Measurements from ENCODE around the gene FMN1.

FMN1 gene

DNA sequence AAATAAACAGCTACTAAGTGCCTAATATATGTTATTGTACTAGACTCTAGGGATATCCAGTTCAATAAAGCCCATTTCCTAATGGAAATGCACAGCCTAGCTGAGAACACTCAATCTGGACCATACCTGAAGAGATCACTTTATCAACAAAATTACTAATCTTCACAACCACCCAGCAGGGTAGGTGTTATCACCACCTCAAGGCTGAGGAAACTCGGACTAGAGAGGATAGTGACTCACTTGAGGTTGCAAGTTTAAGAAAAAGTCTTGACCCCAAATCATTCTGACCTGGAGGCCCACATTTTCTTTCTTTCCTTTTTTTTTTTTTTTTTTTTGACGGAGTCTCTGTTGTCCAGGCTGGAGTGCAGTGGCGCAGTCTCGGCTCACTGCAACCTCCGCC lies 3.1 kb upstream of the FMN1 start:
- no peak for DNase-seq

- no peak for DNase-seq
Measured at GRCh38 chr15:33194237-33194636, 277 bp downstream of the FMN1 start.

GRCh38 chr15:33191591-33191990 lies 2.9 kb downstream of the FMN1 start:
- no peak for DNase-seq

- no peak for DNase-seq
Measured at GRCh38 chr15:33190539-33190938, 4.0 kb downstream of the FMN1 start.

DNA sequence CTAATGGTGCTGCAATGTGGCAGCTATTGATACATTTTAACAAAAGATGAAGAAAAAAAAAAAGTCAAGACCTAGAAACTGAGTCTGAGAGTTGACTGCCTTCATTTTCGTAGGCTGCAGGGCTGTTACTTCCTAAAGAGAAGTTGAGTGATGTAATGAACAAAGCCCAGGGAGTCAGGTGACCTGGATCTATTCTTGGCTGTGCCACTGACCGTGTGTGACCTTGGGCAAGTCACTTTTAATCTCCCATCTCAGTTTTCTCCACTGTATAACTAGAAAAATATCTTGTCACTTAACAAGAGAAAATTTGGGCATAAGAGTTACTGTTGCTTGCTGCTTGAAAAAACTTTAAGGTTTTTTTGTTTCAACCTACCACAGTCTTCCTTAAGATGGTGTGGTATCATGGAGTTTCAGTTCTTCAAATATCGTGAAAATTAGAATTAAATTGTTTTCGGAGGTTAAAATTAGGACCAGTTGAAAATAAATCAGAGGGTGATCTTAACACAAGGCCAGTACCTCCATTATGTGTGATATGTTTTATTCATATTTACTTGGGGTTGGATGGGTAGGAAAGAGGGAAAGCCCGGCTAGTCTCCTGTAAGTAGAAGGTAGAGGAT lies 5.8 kb downstream of the FMN1 start:
- no peak for DNase-seq

DNA sequence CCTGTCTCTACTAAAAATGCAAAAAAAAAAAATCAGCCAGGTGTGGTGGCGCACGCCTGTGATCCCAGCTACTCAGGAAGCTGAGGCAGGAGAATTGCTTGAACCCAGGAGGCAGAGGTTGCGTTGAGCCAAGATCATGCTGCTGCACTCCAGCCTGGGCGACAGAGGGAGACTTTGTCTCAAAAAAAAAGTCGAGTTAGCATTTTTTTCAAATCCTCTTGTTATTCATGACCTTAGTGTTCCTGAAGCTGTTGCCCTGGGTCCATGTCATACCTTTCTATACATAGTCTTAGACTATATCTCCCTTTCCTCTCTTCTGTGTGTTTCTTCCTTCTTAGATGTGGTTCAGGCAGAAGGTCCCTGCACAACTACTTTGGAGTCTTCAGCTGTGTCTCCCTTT lies 6.4 kb downstream of the FMN1 start:
- DNase-seq: no peak

DNA sequence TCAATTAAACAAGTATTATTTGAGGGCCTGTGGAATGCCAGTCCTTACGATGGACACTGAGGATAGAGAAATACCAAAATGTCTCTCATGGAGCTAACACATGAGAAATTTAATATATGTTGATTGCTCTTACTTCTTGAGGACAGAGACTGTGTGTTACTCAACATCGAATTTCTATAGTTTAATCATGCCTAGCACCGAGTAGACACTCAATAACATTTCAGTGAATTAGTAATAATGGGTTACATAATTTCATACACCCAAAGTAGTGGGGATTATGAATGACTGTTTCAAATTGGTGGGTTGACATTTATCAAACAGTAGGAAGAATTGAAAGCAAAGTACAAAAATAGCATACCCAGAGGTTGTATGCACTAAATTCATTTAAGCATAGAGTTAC lies 11.2 kb downstream of the FMN1 start:
- no peak for DNase-seq

- no peak for DNase-seq
Measured at GRCh38 chr15:33182926-33183325, 11.6 kb downstream of the FMN1 start.

DNA sequence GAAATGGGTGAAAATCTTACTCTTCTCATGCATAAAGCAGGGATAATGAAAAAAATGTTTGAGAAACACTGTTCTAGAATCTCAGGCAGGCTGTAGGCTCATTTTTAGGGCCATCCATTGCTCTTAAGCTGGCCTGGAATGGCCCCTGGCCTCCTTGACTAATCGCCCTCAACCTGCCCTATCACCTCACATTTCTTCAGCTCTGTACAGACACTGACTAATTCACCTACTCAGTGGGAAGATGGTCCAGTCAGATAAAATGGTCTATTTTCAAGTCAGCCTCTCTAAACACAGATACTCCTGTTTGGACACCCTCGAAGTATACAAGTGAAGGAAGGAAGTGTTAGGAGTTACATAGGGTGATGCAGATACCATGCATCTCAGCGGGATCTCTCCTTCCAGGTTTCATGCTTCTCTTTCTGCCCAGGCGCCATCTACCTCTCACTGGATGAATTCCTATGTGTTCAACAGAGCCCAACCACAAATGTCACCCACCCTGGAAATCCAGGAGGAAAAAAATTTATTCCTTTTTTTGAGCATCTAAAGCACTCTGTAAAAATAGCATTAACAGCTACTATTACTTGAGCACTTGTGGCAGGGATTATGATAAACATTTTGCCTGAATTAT lies 12.1 kb downstream of the FMN1 start:
- DNase-seq: no peak

DNA sequence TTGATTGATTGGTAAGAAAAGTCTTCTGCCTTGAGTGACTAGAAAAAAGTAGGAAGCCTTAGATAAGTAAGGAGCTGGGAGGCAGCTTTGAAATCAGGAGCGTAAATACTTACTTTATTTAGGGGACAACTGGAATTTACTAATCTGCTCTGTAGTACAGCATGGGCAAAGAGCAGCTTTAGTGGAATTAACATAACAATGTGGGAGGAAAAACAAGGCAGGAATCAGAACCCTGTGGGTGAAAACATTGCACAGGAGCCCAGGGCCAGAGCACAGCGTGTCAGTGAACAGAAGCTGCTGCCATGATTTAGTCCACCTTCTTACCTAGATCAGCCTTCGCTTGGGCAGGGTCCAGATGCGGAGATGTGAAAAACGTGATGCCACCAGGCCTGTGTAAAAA lies 14.6 kb downstream of the FMN1 start:
- DNase-seq: no peak

- no peak for DNase-seq
Measured at GRCh38 chr15:33171202-33171601, 23.3 kb downstream of the FMN1 start.

DNA sequence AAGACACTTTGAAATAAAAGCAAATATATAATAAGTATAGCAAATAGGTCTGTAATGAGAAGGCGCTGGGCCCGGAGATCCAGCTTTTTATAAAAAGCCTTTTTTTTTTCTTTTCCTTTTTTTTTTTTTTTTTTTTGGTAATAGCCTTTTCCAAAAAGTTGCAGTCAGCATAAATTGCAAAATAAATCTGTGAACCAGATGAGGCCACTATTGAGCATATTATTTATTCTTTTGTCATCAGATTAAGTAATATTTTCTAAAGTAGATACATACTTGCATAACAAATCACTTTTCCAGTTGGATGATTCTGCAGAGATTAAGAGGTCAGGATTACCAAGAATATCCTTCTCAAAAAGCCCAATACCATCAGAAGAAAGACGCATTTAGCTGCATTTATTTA lies 24.9 kb downstream of the FMN1 start:
- DNase-seq: no peak

- no peak for DNase-seq
Measured at GRCh38 chr15:33168444-33168843, 26.1 kb downstream of the FMN1 start.

DNA sequence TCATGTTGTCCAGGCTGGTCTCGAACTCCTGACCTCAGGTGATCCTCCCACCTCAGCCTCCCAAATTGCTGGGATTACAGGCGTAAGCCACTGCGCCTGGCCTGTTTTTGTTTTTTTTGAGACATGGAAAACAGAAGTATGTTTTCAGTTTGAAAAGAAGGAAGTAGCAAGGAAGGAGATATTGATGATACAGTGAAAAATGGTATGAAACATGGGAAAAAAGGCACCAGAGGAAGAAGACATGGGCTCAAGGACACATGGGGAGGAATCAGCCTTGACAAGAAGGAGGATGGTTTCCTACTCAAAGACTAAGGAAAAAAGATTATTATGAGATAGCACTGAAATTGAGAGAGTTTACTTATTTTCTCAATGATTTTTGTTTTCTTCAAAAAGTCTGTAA lies 30.7 kb downstream of the FMN1 start:
- no peak for DNase-seq

DNA sequence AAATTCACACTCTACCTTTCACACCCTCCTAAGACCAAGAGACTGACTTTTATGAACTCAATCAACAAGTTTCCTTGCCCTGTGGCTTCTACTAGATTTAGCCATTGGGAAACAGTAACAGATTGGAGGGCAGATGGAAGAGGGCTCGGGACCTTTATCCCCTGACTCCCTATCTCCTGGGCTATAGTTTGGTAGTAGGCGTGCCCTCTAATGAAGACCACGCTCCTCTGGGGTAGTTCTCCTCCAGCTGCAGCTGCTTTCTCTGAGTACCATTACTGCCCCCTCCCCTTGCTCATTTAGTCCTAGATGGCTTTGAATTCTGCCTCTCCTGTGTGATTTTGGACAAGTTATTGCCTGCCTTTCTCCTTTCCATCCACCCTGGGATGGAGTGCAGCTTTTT lies 33.3 kb downstream of the FMN1 start:
- no peak for DNase-seq

GRCh38 chr15:33160581-33161165 lies 33.8 kb downstream of the FMN1 start:
- no peak for DNase-seq

DNA sequence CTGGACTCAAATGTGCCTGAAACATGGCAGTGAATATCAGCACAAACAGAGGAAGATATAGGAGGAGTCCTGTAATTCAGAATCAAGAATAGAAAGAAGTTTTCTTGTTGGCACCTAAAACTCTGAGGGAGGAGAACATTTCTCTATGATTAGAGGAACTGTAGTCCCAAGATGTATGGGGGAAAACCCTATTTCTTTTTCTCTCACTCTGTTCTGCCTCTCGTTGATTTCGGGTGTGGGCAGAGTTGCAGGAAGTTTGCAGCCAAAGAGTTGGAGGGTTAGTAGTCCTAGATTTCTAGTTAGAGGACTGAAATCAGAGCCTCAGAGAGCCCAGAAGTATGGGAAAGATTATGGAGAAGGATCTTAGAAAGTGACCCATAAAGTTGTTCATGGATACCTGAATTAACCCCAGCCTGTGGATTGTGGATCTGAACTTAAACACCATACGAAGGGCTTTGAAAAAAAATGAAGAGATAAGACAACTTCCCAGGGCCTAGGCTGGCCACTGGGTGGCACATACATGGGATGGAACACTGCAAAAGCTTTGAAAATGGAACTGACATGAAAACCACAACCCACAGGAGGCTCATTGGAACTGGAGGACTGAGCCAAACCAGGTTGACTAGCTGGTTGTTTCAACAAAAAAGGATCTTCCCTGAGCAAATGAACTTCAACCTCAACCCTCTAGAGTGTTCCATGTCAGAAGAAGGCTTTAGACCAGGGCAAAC lies 34.6 kb downstream of the FMN1 start:
- no peak for DNase-seq

GRCh38 chr15:33158366-33158765 lies 36.1 kb downstream of the FMN1 start:
- DNase-seq: no peak

GRCh38 chr15:33157371-33158037 lies 37.0 kb downstream of the FMN1 start:
- no peak for DNase-seq

DNA sequence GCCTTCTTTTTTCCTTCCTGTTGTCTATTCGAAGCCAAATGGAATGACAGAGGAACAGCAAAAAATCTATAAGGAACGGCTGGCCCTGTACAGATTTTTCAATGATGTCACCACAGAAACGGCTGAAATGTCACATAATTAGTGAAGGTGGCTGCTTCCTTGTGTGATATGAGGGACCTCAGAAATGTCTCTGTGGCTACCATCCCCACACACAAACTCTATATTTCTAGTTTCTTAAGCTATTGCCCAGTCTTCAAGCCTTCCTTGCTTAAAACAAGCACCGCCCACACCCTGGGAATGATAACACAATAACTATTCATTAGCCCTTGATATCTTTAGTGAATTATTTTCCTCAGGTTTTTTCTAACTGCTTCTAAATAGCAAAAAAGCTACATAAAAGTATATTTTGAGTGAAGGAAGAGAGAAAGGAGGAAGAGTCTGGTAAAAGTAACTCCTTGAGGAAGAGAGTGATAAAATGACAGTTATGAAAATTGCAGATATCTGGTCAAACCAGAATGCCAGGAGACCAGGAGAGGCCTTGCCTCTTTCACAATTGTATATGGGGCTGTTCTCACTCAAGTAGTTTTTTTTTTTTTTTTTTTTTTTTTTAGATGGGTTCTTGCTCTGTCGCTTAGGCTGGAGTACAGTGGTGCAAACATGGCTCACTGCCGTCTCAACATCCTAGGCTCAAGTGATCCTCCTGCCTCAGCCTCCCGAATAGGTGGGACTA lies 38.7 kb downstream of the FMN1 start:
- no peak for DNase-seq

DNA sequence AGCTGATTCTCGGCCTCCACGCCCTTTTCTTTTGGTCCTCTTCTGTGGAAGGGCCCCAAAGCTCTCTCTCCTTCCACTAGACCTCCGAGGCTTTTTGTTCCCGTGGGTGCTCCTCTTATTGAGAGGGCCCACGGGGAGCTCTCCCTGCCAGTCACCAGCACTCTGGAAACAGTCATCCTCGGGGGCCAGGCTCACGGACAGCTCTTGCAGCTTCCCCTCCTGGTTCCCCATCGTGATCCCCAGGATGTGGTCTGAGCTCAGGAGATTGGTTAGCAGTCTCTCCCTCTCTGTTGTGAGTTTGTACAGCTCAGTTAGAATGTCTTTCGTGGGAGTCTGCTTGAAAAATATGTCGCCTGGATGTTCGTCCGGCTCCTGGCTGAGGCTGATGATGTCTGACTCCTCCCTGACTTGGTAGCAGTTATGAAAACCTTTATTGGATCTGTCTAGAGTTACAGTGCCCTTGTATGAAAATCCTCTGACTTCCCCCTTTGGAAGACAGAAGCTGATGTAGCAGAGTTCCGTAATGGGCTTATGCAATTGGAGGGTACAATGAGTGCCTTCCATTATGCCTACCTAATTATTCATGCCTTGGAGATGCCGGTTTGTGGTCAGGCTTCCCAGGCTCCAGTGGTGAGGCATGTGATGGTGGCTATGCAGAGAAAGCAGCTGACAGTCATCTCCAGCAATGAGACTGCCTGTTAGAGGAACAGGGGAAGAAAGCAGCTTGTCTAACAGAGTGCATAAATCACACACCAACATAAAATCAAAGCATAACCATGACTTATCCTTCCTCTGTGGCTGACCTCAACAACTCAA lies 40.0 kb downstream of the FMN1 start:
- peak in 1 of 2 donors; percentile 24 for DNase-seq

DNA sequence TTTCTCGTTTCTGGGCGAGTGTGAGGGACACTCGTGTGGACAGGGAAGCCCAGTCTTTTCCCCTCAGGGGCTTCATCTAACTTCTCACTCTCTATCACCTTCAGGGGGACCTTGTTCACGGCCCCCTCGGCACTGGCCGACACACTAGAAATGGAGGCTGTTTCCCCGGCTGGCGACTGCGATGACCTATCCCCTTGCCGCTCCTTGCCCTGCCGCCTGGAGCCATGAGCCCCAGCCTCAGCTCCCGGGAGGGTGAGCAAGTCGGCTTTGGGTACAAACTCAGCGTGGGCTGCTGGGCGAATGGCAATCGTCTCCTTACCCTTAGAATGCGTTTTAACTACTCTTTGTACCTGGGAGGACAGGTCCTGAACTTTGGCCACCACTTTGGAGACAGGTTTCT lies 41.0 kb downstream of the FMN1 start:
- DNase-seq: no peak

Measured in hippocampal formation (tissue), 2 donors.